HepG2 (cell line): ENCODE data around the gene CCL4. TPM values are rescaled to one million over a fixed set of nuclear protein-coding genes. Genes with fewer than 3 reads are reported as not detected.
A peak's percentile ranks its signal among the peaks of the same experiment; 100 is the strongest.
"Not testable (repeated sequence)": the region's sequence is repeated elsewhere in the genome, so short reads cannot be mapped to it uniquely, and the experiment has no call there.

Experiments used
- ATAC-seq: fragments of 200-7000 bp; cut with Tn5 transposase; 3 replicates; pipeline ENCODE4 v1.9.1; 2020; ENCODE audit warnings: mild to moderate bottlenecking, moderate library complexity
- Bru-seq: library from RNA; stranded (reverse); fragments of 400-500 nt; gene quantifications from one replicate; lab custom pipeline; 2021; lab: Mats Ljungman, UMichigan
- BruChase-seq, 2 experiments: library from RNA; stranded (reverse); fragments of 400-500 nt; gene quantifications; one replicate each; lab custom pipeline; 2021; lab: Mats Ljungman, UMichigan
- BruUV-seq: library from RNA; stranded (reverse); fragments of 400-500 nt; replicated peaks from 2 replicates; lab custom pipeline; 2021; lab: Mats Ljungman, UMichigan
- CTCF ChIA-PET: fragments of 300-600 bp; formaldehyde crosslinking; extraction: SDS; loops from one replicate; lab custom pipeline; 2021; ENCODE audit warnings: low total read pairs, inconsistent platforms, low intra/inter-chr PET ratio; lab: Yijun Ruan, JAX
- POLR2A ChIA-PET: fragments of 350-600 bp; sonication (Branson Sonifier 250); formaldehyde crosslinking; loops from one replicate; lab custom pipeline; 2020; ENCODE audit warnings: antibody characterized with exemption, inconsistent platforms; lab: Yijun Ruan, JAX
- DNase-seq: peaks from one replicate; pipeline ENCODE4 v3.0.0-alpha.2; 2015; ENCODE audit warnings: low spot score
- FAIRE-seq: peaks from 3 replicates; lab custom pipeline; 2011; peaks lifted over from hg19 to GRCh38; lab: Jason Lieb, UNC
- H2AFZ ChIP-seq: one replicate; pipeline ENCODE4 v1.6.1; 2011; ENCODE audit warnings: low read length, inconsistent platforms
- H3K27ac ChIP-seq: fragments of 300-600 bp; 3 replicates; pipeline ENCODE4 v1.8.0; 2011; ENCODE audit warnings: mixed run types, mild to moderate bottlenecking, mixed read lengths, low read length, inconsistent platforms; ENCODE audit not compliant: insufficient read depth; ENCODE audit errors: extremely low read length
- H3K27me3 ChIP-seq, 2 experiments: fragments of 200-600 bp in 1 of 2; 2 replicates in 1 of 2; 3 replicates in 1 of 2; pipeline versions ENCODE4 v1.6.0 to v1.8.0; 2011; ENCODE audit warnings: low read length in 2 of 2, mild to moderate bottlenecking in 2 of 2, moderate library complexity in 2 of 2, inconsistent platforms in 1 of 2; ENCODE audit not compliant: insufficient read depth in 2 of 2, control insufficient read depth in 1 of 2
- H3K36me3 ChIP-seq, 2 experiments: fragments of 200-600 bp in 1 of 2; replicated peaks in 1 of 2; 2 replicates in 1 of 2; 3 replicates in 1 of 2; pipeline versions ENCODE4 v1.5.1 to v1.8.0; 2011; ENCODE audit warnings: low read length in 2 of 2, inconsistent platforms in 1 of 2; ENCODE audit not compliant: insufficient read depth in 2 of 2, control insufficient read depth in 1 of 2
- H3K4me1 ChIP-seq: 2 replicates; pipeline ENCODE4 v1.5.1; 2012; ENCODE audit warnings: low read length, inconsistent platforms; ENCODE audit not compliant: insufficient read depth
- H3K4me2 ChIP-seq: 2 replicates; pipeline ENCODE4 v1.6.0; 2011; ENCODE audit warnings: low read depth, low read length, inconsistent platforms
- H3K4me3 ChIP-seq, 3 experiments: fragments of 200-600 bp in 1 of 3; sonication (generic), shearing (Covaris generic) in 1 of 3; replicated peaks in 1 of 3; 2 replicates each; pipeline ENCODE4 v1.5.1; 2011 to 2016; ENCODE audit warnings: low read length in 3 of 3, inconsistent platforms in 2 of 3, low read depth in 2 of 3, mild to moderate bottlenecking in 2 of 3, control low read depth in 1 of 3, mixed read lengths in 1 of 3; ENCODE audit not compliant: insufficient read depth in 1 of 3
- H3K79me2 ChIP-seq: one replicate; pipeline ENCODE4 v1.6.1; 2011; ENCODE audit warnings: low read length, inconsistent platforms; ENCODE audit not compliant: insufficient read depth
- H3K9ac ChIP-seq: 2 replicates; pipeline ENCODE4 v1.6.0; 2011; ENCODE audit warnings: mild to moderate bottlenecking, low read depth, low read length, inconsistent platforms; ENCODE audit not compliant: insufficient read depth
- H3K9me3 ChIP-seq: 2 replicates; pipeline ENCODE4 v1.5.1; 2012; ENCODE audit warnings: mild to moderate bottlenecking, low read length
- H4K20me1 ChIP-seq: 2 replicates; pipeline ENCODE4 v1.6.0; 2011; ENCODE audit warnings: inconsistent platforms, mild to moderate bottlenecking, low read length, moderate library complexity; ENCODE audit not compliant: insufficient read depth
- ATF7 ChIP-seq, 2 experiments: fragments of 450-650 bp in 1 of 2; sonication (generic) in 1 of 2; formaldehyde crosslinking in 1 of 2; IDR thresholded peaks; 2 replicates each; pipeline versions ENCODE4 v1.4.0 to v1.6.1; 2016 to 2020; ENCODE audit warnings: antibody characterized with exemption in 1 of 2, mild to moderate bottlenecking in 1 of 2, missing genetic modification reagents in 1 of 2
- CREB1 ChIP-seq, 2 experiments: fragments of 450-650 bp in 1 of 2; IDR thresholded peaks; 2 replicates each; pipeline ENCODE4 v1.6.1; 2016 to 2017; ENCODE audit warnings: control low read depth in 1 of 2, mild to moderate bottlenecking in 1 of 2, missing compliant biosample characterization in 1 of 2, missing genetic modification characterization in 1 of 2
- whole genome bisulfite sequencing: methylation state at CpG from one replicate; pipeline ENCODE4 v1.1.6; 2017; ENCODE audit warnings: low lambda C conversion rate; 5-methylcytosine and 5-hydroxymethylcytosine counted together
- in situ Hi-C: cut with HindIII; loops from 2 replicates; pipeline ENCODE4 v1.10.0; 2017; ENCODE audit warnings: low pct_unique_long_range_greater_than_20kb; ENCODE audit not compliant: extremely low pct_ligation_motif_present
- intact Hi-C: fragments of 100-400 bp; cut with micrococcal nuclease; formaldehyde crosslinking; loops from one replicate; pipeline ENCODE4 v1.10.0; 2022; ENCODE audit not compliant: unreplicated experiment
- long read RNA-seq, 2 experiments: library from RNA in 1 of 2; library from polyadenylated mRNA in 1 of 2; stranded (forward) in 1 of 2; unstranded in 1 of 2; transcript quantifications; one replicate each; pipeline ENCODE4 v2.0.0, GENCODE V29; 2019 to 2022
- polyA minus RNA-seq, 3 experiments: library from RNA; depleted of rRNA, polyadenylated mRNA; stranded (reverse); fragments of >200 nt; gene quantifications; 2 replicates each; pipeline ENCODE4 v1.2.3, GENCODE V29; 2011; ENCODE audit warnings: low replicate concordance in 1 of 3
- polyA plus RNA-seq, 8 experiments: library from polyadenylated mRNA; depleted of rRNA in 3 of 8; stranded (reverse) in 7 of 8; unstranded in 1 of 8; fragments of >200 nt; fragmentation: Illumina TruSeq in 4 of 8; extraction: Trizol in 4 of 8; gene quantifications; 2 replicates each; pipeline versions ENCODE4 v1.2.1 to v1.2.3, GENCODE V29; 2011 to 2016; ENCODE audit warnings: low read depth in 4 of 8, missing spikeins in 1 of 8, mixed read lengths in 1 of 8; ENCODE audit not compliant: insufficient read depth in 1 of 8
- total RNA-seq, 5 experiments: library from RNA; depleted of rRNA; stranded (reverse); fragments of >200 nt; fragmentation: Illumina TruSeq; extraction: Trizol; gene quantifications; 2 replicates each; pipeline ENCODE4 v1.2.3, GENCODE V29; 2016; ENCODE audit warnings: low read depth in 1 of 5

The CCL4 gene
- total RNA-seq (2016; rRNA removed; fragmentation: Illumina TruSeq; extraction: Trizol) (not detected in 2 replicates), polyA plus RNA-seq (2011; rRNA removed) (not detected in 2 replicates), polyA minus RNA-seq (2011; rRNA and poly(A)+ RNA removed; ENCODE audit: low replicate concordance) (0.47 TPM in 1 of 2 replicates, not detected in the other), Bru-seq, nascent RNA (not detected), BruChase-seq, experiment 1, labeled RNA remaining after a 6-hour chase (percentile 25 among the genes with signal in this experiment), BruChase-seq, experiment 2, labeled RNA remaining after a 2-hour chase (percentile 24 among the genes with signal in this experiment)
- not detected in 2 replicates for total RNA-seq (2016; cell fraction: cytosol; rRNA removed; fragmentation: Illumina TruSeq; extraction: Trizol; ENCODE audit: low read depth)
- total RNA-seq (2016; cell fraction: insoluble cytoplasmic fraction; rRNA removed; fragmentation: Illumina TruSeq; extraction: Trizol) = not detected in 2 replicates
- not detected in 2 replicates for total RNA-seq (2016; cell fraction: membrane; rRNA removed; fragmentation: Illumina TruSeq; extraction: Trizol)
- not detected in 2 replicates for total RNA-seq (2016; cell fraction: nucleus; rRNA removed; fragmentation: Illumina TruSeq; extraction: Trizol)
- not detected in 2 replicates for polyA plus RNA-seq (2011; cell fraction: cytosol; rRNA removed)
- polyA plus RNA-seq (2011; cell fraction: nucleus; rRNA removed) = 0.26 TPM in 1 of 2 replicates, not detected in the other
- polyA plus RNA-seq (2012) = not detected in 2 replicates
- not detected in 2 replicates for polyA plus RNA-seq (2016; cell fraction: cytosol; fragmentation: Illumina TruSeq; extraction: Trizol; ENCODE audit: low read depth)
- not detected in 2 replicates for polyA plus RNA-seq (2016; cell fraction: insoluble cytoplasmic fraction; fragmentation: Illumina TruSeq; extraction: Trizol; ENCODE audit: low read depth)
- not detected in 2 replicates for polyA plus RNA-seq (2016; cell fraction: membrane; fragmentation: Illumina TruSeq; extraction: Trizol; ENCODE audit: low read depth)
- not detected in 2 replicates for polyA plus RNA-seq (2016; cell fraction: nucleus; fragmentation: Illumina TruSeq; extraction: Trizol; ENCODE audit: insufficient read depth, low read depth)
- not detected in 2 replicates for polyA minus RNA-seq (2011; cell fraction: cytosol; rRNA and poly(A)+ RNA removed)
- not detected in 2 replicates for polyA minus RNA-seq (2011; cell fraction: nucleus; rRNA and poly(A)+ RNA removed)
- long read RNA-seq, experiment 1 = 0 reads
- long read RNA-seq, experiment 2 = 0 reads

GRCh38 chr17:36103401-36103975 lies at the start of gene CCL4:
TSS of gene CCL4 (plus strand) at chr17:36103827. CDS start at chr17:36103906, 79 bp downstream.
- H3K79me2 ChIP-seq; H3K9me3 ChIP-seq; H3K4me1 ChIP-seq; H3K27ac ChIP-seq; H3K9ac ChIP-seq; POLR2A ChIA-PET; H3K4me3 ChIP-seq; ATAC-seq; DNase-seq; H3K4me2 ChIP-seq; intact Hi-C loops; H3K27me3 ChIP-seq; FAIRE-seq; H3K36me3 ChIP-seq; BruUV-seq; H4K20me1 ChIP-seq; H2AFZ ChIP-seq; CTCF ChIA-PET; TF ChIP-seq CREB1, ATF7 (CRISPR knock-in tag; IDR thresholded peaks at IDR 0.05): not testable (repeated sequence)
- WGBS = 43% methylated on average over 6 of the region's 6 CpGs
- in situ Hi-C loops = loop anchor here (10.0 kb wide), 1 partner anchor 59 kb away; no protein-coding TSS in a partner anchor
- TF ChIP-seq CREB1 (IDR thresholded peaks at IDR 0.05) (peak; percentile 80), ATF7 (IDR thresholded peaks at IDR 0.05) (peak; percentile 95)
